ENCODE data around the gene PHETA1. TPM values are rescaled to one million over a fixed set of nuclear protein-coding genes. Genes with fewer than 3 reads are reported as not detected.

The PHETA1 gene
- total and polyA plus RNA-seq, 5 donors = 8.0 to 11.6 (median 9.1) TPM

- intact Hi-C loops (cut with DNase I) = no loop called here
- no peaks in the 10 kb centered on the region for H3K9me3 ChIP-seq (ENCODE audit: control insufficient read depth, low read length)
- DNase-seq (no peak), ATAC-seq (peak; percentile 44 to 56)
- H3K27me3 ChIP-seq (ENCODE audit: control insufficient read depth, insufficient read depth) = no peaks in the 10 kb centered on the region
- no peak overlapping the region for H3K27ac ChIP-seq (ENCODE audit: low read length)
- H3K4me1 ChIP-seq (ENCODE audit: control insufficient read depth, insufficient read depth, low read length) = no peaks in the 10 kb centered on the region
- H3K4me3 ChIP-seq (ENCODE audit: low read length) = no peak overlapping the region
- 56% methylated on average over 8 of the region's 8 CpGs for whole genome bisulfite sequencing
These were observed 37.8 kb downstream of the PHETA1 start for GRCh38 chr12:111330800-111331752.

- H3K27ac ChIP-seq (ENCODE audit: low read length) = no peak overlapping the region
- H3K27me3 ChIP-seq (ENCODE audit: control insufficient read depth, insufficient read depth) = no peaks in the 10 kb centered on the region
- H3K9me3 ChIP-seq (ENCODE audit: control insufficient read depth, low read length) = no peaks in the 10 kb centered on the region
- peak; percentile 39 to 56 for ATAC-seq
- intact Hi-C loops (cut with DNase I) = no loop called here
- no peaks in the 10 kb centered on the region for H3K4me1 ChIP-seq (ENCODE audit: control insufficient read depth, insufficient read depth, low read length)
- WGBS = 83% methylated on average over 12 of the region's 12 CpGs
- no peak for DNase-seq
- H3K4me3 ChIP-seq (ENCODE audit: low read length) = no peak overlapping the region
These were observed 40.8 kb downstream of the PHETA1 start for GRCh38 chr12:111328138-111328537.

- WGBS = 82% methylated on average over 6 of the region's 6 CpGs
- H3K27me3 ChIP-seq (ENCODE audit: control insufficient read depth, insufficient read depth) = no peaks in the 10 kb centered on the region
- H3K27ac ChIP-seq (ENCODE audit: low read length) = no peak overlapping the region
- no peak overlapping the region for H3K4me3 ChIP-seq (ENCODE audit: low read length)
- intact Hi-C loops (cut with DNase I) = no loop called here
- ATAC-seq (no peak), DNase-seq (no peak)
- no peaks in the 10 kb centered on the region for H3K9me3 ChIP-seq (ENCODE audit: control insufficient read depth, low read length)
- H3K4me1 ChIP-seq (ENCODE audit: control insufficient read depth, insufficient read depth, low read length) = no peaks in the 10 kb centered on the region
These were observed 41.4 kb downstream of the PHETA1 start for GRCh38 chr12:111327474-111327873.

- Histone ChIP-seq H3K27me3 (ENCODE audit: control insufficient read depth, insufficient read depth) (no peaks in the 10 kb centered on the region), H3K9me3 (ENCODE audit: control insufficient read depth, low read length) (no peaks in the 10 kb centered on the region), H3K27ac (ENCODE audit: low read length) (no peak overlapping the region), H3K4me1 (ENCODE audit: control insufficient read depth, insufficient read depth, low read length) (no peaks in the 10 kb centered on the region), H3K4me3 (ENCODE audit: low read length) (no peak overlapping the region)
- 81% methylated on average over 25 of the region's 25 CpGs for WGBS
- peak; percentile 27 to 44 for ATAC-seq
- DNase-seq = no peak
- intact Hi-C loops (cut with DNase I) = no loop called here
These were observed 46.3 kb downstream of the PHETA1 start for GRCh38 chr12:111322336-111323250.

GRCh38 chr12:111321317-111321716 is 47.6 kb downstream of the PHETA1 start:
- Histone ChIP-seq H3K4me1 (ENCODE audit: control insufficient read depth, insufficient read depth, low read length) (no peaks in the 10 kb centered on the region), H3K4me3 (ENCODE audit: low read length) (no peak overlapping the region), H3K27me3 (ENCODE audit: control insufficient read depth, insufficient read depth) (no peaks in the 10 kb centered on the region), H3K27ac (ENCODE audit: low read length) (no peak overlapping the region), H3K9me3 (ENCODE audit: control insufficient read depth, low read length) (no peaks in the 10 kb centered on the region)
- intact Hi-C loops (cut with DNase I) = no loop called here
- 85% methylated on average over 5 of the region's 5 CpGs for WGBS
- ATAC-seq (no peak), DNase-seq (no peak)

GRCh38 chr12:111320258-111321050 is 48.4 kb downstream of the PHETA1 start:
- intact Hi-C loops (cut with DNase I) = no loop called here
- no peaks in the 10 kb centered on the region for H3K27me3 ChIP-seq (ENCODE audit: control insufficient read depth, insufficient read depth)
- H3K4me1 ChIP-seq (ENCODE audit: control insufficient read depth, insufficient read depth, low read length) = no peaks in the 10 kb centered on the region
- WGBS = 92% methylated on average over 67 of the region's 67 CpGs
- H3K4me3 ChIP-seq (ENCODE audit: low read length) = no peak overlapping the region
- H3K27ac ChIP-seq (ENCODE audit: low read length) = no peak overlapping the region
- ATAC-seq (no peak), DNase-seq (peak in 1 of 3 donors; percentile 67)
- no peaks in the 10 kb centered on the region for H3K9me3 ChIP-seq (ENCODE audit: control insufficient read depth, low read length)

- no peaks in the 10 kb centered on the region for H3K9me3 ChIP-seq (ENCODE audit: control insufficient read depth, low read length)
- ATAC-seq (no peak), DNase-seq (no peak)
- no peak overlapping the region for H3K27ac ChIP-seq (ENCODE audit: low read length)
- no peaks in the 10 kb centered on the region for H3K27me3 ChIP-seq (ENCODE audit: control insufficient read depth, insufficient read depth)
- WGBS = 88% methylated on average over 32 of the region's 32 CpGs
- H3K4me3 ChIP-seq (ENCODE audit: low read length) = no peak overlapping the region
- intact Hi-C loops (cut with DNase I) = no loop called here
- no peaks in the 10 kb centered on the region for H3K4me1 ChIP-seq (ENCODE audit: control insufficient read depth, insufficient read depth, low read length)
These were observed 49.2 kb downstream of the PHETA1 start for GRCh38 chr12:111319600-111320257.

GRCh38 chr12:111318450-111318849 is 50.4 kb downstream of the PHETA1 start:
- Histone ChIP-seq H3K4me3 (ENCODE audit: low read length) (no peak overlapping the region), H3K9me3 (ENCODE audit: control insufficient read depth, low read length) (no peaks in the 10 kb centered on the region), H3K27ac (ENCODE audit: low read length) (no peak overlapping the region), H3K27me3 (ENCODE audit: control insufficient read depth, insufficient read depth) (no peaks in the 10 kb centered on the region), H3K4me1 (ENCODE audit: control insufficient read depth, insufficient read depth, low read length) (no peaks in the 10 kb centered on the region)
- intact Hi-C loops (cut with DNase I) = no loop called here
- DNase-seq (no peak), ATAC-seq (no peak)
- 90% methylated on average over 6 of the region's 6 CpGs for WGBS

GRCh38 chr12:111316671-111317070 is 52.2 kb downstream of the PHETA1 start:
- intact Hi-C loops (cut with DNase I) = no loop called here
- WGBS = 82% methylated on average over 5 of the region's 5 CpGs
- Histone ChIP-seq H3K27ac (ENCODE audit: low read length) (no peak overlapping the region), H3K4me1 (ENCODE audit: control insufficient read depth, insufficient read depth, low read length) (no peaks in the 10 kb centered on the region), H3K4me3 (ENCODE audit: low read length) (no peak overlapping the region), H3K9me3 (ENCODE audit: control insufficient read depth, low read length) (no peaks in the 10 kb centered on the region), H3K27me3 (ENCODE audit: control insufficient read depth, insufficient read depth) (no peaks in the 10 kb centered on the region)
- no peak for DNase-seq
- ATAC-seq = no peak

- H3K27ac ChIP-seq (ENCODE audit: low read length) = no peak overlapping the region
These were observed 53.8 kb downstream of the PHETA1 start for GRCh38 chr12:111314953-111315539.

More at GRCh38 chr12:111314953-111315539, 53.8 kb downstream of the PHETA1 start:
- intact Hi-C loops (cut with DNase I) = loop anchor here in 3 of 4 donors (5.0 kb wide), 4 partner anchors 293 to 423 kb away; no protein-coding TSS in a partner anchor
- no peak overlapping the region for H3K4me3 ChIP-seq (ENCODE audit: low read length)
- WGBS = 68% methylated on average over 7 of the region's 7 CpGs
- ATAC-seq (peak in 1 of 2 donors; percentile 14), DNase-seq (no peak)
- no peaks in the 10 kb centered on the region for H3K4me1 ChIP-seq (ENCODE audit: control insufficient read depth, insufficient read depth, low read length)
- no peaks in the 10 kb centered on the region for H3K9me3 ChIP-seq (ENCODE audit: control insufficient read depth, low read length)
- no peaks in the 10 kb centered on the region for H3K27me3 ChIP-seq (ENCODE audit: control insufficient read depth, insufficient read depth)

Data from right cardiac atrium (tissue), 5 donors.